HepG2 (cell line): ENCODE data around the gene WLS.

ENCODE experiments used
- SRSF9 ChIP-seq: fragments of 200-400 bp; formaldehyde crosslinking; IDR thresholded peaks from 2 replicates; pipeline ENCODE4 v1.6.1; 2018; ENCODE audit warnings: borderline replicate concordance, mild to moderate bottlenecking, low read depth, low read length; ENCODE audit not compliant: insufficient read depth, poor library complexity, severe bottlenecking
- ZFX ChIP-seq: sonication (generic); formaldehyde crosslinking; IDR thresholded peaks from 2 replicates; pipeline ENCODE4 v1.4.0; 2020; ENCODE audit warnings: mild to moderate bottlenecking, low read depth, missing genetic modification reagents, moderate library complexity
- ZNF121 ChIP-seq: sonication (generic); formaldehyde crosslinking; IDR thresholded peaks from 2 replicates; pipeline ENCODE4 v1.5.0; 2020; ENCODE audit warnings: mild to moderate bottlenecking, missing genetic modification reagents
- ZNF124 ChIP-seq: sonication (generic); formaldehyde crosslinking; IDR thresholded peaks from 2 replicates; pipeline ENCODE4 v1.4.0; 2020; ENCODE audit warnings: missing genetic modification reagents
- TF ChIP-seq, protein P1 (sequence below): sonication (generic); formaldehyde crosslinking; IDR thresholded peaks from 2 replicates; pipeline ENCODE4 v1.5.0; 2020; ENCODE audit warnings: mild to moderate bottlenecking, missing genetic modification reagents, moderate library complexity
- TF ChIP-seq, protein P2 (sequence below), 2 experiments: fragments of 450-650 bp in 1 of 2; sonication (generic) in 1 of 2; formaldehyde crosslinking in 1 of 2; IDR thresholded peaks; 2 replicates each; pipeline versions ENCODE4 v1.6.1 to v1.8.0; 2016 to 2022; ENCODE audit warnings: antibody characterized with exemption in 1 of 2, mild to moderate bottlenecking in 1 of 2, missing genetic modification reagents in 1 of 2
- TF ChIP-seq, protein P3 (sequence below): sonication (generic); formaldehyde crosslinking; IDR thresholded peaks from 2 replicates; pipeline ENCODE4 v1.4.0; 2020; ENCODE audit warnings: missing genetic modification reagents
- TF ChIP-seq, protein P4 (sequence below): sonication (generic); formaldehyde crosslinking; IDR thresholded peaks from 2 replicates; pipeline ENCODE4 v1.4.0; 2020; ENCODE audit warnings: low read depth, mild to moderate bottlenecking, missing genetic modification reagents

DNA sequence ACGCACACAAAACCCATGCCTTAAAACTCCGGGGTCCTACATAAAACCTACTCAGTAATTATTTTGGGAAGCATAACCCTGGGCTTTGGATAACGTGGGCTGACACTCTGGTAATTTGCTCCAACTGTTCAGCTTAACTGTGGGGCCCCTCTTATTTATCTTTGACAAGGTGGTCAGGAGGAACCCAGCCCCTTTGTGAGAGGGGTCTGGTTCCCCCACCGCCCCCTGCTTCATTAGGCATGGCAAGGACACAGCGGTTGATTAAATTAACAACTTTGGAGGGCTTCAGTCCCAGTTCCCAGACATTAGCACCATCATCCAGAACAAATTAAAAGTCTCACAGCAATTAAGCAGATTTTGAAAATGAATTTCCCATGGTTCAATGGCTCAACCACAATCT, 14.7 kb downstream of the WLS start:
- TF ChIP-seq, protein P1, sequence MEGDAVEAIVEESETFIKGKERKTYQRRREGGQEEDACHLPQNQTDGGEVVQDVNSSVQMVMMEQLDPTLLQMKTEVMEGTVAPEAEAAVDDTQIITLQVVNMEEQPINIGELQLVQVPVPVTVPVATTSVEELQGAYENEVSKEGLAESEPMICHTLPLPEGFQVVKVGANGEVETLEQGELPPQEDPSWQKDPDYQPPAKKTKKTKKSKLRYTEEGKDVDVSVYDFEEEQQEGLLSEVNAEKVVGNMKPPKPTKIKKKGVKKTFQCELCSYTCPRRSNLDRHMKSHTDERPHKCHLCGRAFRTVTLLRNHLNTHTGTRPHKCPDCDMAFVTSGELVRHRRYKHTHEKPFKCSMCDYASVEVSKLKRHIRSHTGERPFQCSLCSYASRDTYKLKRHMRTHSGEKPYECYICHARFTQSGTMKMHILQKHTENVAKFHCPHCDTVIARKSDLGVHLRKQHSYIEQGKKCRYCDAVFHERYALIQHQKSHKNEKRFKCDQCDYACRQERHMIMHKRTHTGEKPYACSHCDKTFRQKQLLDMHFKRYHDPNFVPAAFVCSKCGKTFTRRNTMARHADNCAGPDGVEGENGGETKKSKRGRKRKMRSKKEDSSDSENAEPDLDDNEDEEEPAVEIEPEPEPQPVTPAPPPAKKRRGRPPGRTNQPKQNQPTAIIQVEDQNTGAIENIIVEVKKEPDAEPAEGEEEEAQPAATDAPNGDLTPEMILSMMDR (CRISPR knock-in tag) = no peak
- TF ChIP-seq SRSF9 (no peak), ZNF124 (no peak), ZNF121 (no peak), ZFX (CRISPR knock-in tag) (no peak)
- TF ChIP-seq, protein P2, sequence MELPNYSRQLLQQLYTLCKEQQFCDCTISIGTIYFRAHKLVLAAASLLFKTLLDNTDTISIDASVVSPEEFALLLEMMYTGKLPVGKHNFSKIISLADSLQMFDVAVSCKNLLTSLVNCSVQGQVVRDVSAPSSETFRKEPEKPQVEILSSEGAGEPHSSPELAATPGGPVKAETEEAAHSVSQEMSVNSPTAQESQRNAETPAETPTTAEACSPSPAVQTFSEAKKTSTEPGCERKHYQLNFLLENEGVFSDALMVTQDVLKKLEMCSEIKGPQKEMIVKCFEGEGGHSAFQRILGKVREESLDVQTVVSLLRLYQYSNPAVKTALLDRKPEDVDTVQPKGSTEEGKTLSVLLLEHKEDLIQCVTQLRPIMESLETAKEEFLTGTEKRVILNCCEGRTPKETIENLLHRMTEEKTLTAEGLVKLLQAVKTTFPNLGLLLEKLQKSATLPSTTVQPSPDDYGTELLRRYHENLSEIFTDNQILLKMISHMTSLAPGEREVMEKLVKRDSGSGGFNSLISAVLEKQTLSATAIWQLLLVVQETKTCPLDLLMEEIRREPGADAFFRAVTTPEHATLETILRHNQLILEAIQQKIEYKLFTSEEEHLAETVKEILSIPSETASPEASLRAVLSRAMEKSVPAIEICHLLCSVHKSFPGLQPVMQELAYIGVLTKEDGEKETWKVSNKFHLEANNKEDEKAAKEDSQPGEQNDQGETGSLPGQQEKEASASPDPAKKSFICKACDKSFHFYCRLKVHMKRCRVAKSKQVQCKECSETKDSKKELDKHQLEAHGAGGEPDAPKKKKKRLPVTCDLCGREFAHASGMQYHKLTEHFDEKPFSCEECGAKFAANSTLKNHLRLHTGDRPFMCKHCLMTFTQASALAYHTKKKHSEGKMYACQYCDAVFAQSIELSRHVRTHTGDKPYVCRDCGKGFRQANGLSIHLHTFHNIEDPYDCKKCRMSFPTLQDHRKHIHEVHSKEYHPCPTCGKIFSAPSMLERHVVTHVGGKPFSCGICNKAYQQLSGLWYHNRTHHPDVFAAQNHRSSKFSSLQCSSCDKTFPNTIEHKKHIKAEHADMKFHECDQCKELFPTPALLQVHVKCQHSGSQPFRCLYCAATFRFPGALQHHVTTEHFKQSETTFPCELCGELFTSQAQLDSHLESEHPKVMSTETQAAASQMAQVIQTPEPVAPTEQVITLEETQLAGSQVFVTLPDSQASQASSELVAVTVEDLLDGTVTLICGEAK (IDR thresholded peaks at IDR 0.05) = no peak
- TF ChIP-seq, protein P2 (CRISPR knock-in tag; IDR thresholded peaks at IDR 0.05) = no peak
- TF ChIP-seq, protein P3, sequence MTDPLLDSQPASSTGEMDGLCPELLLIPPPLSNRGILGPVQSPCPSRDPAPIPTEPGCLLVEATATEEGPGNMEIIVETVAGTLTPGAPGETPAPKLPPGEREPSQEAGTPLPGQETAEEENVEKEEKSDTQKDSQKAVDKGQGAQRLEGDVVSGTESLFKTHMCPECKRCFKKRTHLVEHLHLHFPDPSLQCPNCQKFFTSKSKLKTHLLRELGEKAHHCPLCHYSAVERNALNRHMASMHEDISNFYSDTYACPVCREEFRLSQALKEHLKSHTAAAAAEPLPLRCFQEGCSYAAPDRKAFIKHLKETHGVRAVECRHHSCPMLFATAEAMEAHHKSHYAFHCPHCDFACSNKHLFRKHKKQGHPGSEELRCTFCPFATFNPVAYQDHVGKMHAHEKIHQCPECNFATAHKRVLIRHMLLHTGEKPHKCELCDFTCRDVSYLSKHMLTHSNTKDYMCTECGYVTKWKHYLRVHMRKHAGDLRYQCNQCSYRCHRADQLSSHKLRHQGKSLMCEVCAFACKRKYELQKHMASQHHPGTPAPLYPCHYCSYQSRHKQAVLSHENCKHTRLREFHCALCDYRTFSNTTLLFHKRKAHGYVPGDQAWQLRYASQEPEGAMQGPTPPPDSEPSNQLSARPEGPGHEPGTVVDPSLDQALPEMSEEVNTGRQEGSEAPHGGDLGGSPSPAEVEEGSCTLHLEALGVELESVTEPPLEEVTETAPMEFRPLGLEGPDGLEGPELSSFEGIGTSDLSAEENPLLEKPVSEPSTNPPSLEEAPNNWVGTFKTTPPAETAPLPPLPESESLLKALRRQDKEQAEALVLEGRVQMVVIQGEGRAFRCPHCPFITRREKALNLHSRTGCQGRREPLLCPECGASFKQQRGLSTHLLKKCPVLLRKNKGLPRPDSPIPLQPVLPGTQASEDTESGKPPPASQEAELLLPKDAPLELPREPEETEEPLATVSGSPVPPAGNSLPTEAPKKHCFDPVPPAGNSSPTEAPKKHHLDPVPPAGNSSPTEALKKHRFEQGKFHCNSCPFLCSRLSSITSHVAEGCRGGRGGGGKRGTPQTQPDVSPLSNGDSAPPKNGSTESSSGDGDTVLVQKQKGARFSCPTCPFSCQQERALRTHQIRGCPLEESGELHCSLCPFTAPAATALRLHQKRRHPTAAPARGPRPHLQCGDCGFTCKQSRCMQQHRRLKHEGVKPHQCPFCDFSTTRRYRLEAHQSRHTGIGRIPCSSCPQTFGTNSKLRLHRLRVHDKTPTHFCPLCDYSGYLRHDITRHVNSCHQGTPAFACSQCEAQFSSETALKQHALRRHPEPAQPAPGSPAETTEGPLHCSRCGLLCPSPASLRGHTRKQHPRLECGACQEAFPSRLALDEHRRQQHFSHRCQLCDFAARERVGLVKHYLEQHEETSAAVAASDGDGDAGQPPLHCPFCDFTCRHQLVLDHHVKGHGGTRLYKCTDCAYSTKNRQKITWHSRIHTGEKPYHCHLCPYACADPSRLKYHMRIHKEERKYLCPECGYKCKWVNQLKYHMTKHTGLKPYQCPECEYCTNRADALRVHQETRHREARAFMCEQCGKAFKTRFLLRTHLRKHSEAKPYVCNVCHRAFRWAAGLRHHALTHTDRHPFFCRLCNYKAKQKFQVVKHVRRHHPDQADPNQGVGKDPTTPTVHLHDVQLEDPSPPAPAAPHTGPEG (CRISPR knock-in tag) = no peak
- TF ChIP-seq, protein P4, sequence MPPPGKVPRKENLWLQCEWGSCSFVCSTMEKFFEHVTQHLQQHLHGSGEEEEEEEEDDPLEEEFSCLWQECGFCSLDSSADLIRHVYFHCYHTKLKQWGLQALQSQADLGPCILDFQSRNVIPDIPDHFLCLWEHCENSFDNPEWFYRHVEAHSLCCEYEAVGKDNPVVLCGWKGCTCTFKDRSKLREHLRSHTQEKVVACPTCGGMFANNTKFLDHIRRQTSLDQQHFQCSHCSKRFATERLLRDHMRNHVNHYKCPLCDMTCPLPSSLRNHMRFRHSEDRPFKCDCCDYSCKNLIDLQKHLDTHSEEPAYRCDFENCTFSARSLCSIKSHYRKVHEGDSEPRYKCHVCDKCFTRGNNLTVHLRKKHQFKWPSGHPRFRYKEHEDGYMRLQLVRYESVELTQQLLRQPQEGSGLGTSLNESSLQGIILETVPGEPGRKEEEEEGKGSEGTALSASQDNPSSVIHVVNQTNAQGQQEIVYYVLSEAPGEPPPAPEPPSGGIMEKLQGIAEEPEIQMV (CRISPR knock-in tag) = no peak
